Stimulated activated CD8-positive, alpha-beta memory T cell treated with anti-CD3 and anti-CD28 coated beads, Interleukin-2, amount 100 ng/mL, for 48 hours (primary cell): ENCODE results near the gene SYNDIG1L.

Source experiments
- DNase-seq, 2 donors: peaks; one replicate each; pipeline ENCODE4 v3.0.0-alpha.2; 2020; ENCODE audit warnings: low read depth in 2 of 2

Gene SYNDIG1L

GRCh38 chr14:74360163-74360562 is 65.8 kb downstream of the SYNDIG1L start:
- DNase-seq = no peak

- DNase-seq = no peak
Measured at GRCh38 chr14:74358176-74358829, 67.7 kb downstream of the SYNDIG1L start.

GRCh38 chr14:74357585-74357984 is 68.4 kb downstream of the SYNDIG1L start:
- DNase-seq = no peak

GRCh38 chr14:74356892-74357575 is 69.0 kb downstream of the SYNDIG1L start:
- no peak for DNase-seq
